HepG2 (cell line): ENCODE results near the gene NT5C. TPM values are rescaled to one million over a fixed set of nuclear protein-coding genes. Genes with fewer than 3 reads are reported as not detected.

Source experiments
- EP300 ChIP-seq, 3 experiments: sonication (generic) in 1 of 3; formaldehyde crosslinking in 1 of 3; IDR thresholded peaks; 2 replicates each; pipeline versions ENCODE4 v1.5.1 to v1.6.1; 2011 to 2020; ENCODE audit warnings: low read depth in 2 of 3, low read length in 2 of 3, borderline replicate concordance in 1 of 3, improper control_type of control experiment in 1 of 3, mild to moderate bottlenecking in 1 of 3, missing genetic modification reagents in 1 of 3, moderate library complexity in 1 of 3
- FOXK1 ChIP-seq: sonication (generic); formaldehyde crosslinking; IDR thresholded peaks from 2 replicates; pipeline ENCODE4 v1.4.0; 2020; ENCODE audit warnings: low read depth, missing genetic modification reagents, borderline replicate concordance
- HHEX ChIP-seq: IDR thresholded peaks from 2 replicates; pipeline ENCODE4 v1.6.1; 2016; ENCODE audit warnings: control low read depth
- MAFK ChIP-seq, 2 experiments: IDR thresholded peaks in 1 of 2; conservative IDR thresholded peaks in 1 of 2; 2 replicates each; pipeline ENCODE4 v1.6.1; 2011; ENCODE audit warnings: improper control_type of control experiment in 2 of 2, low read length in 2 of 2
- MBD4 ChIP-seq: IDR thresholded peaks from 2 replicates; pipeline ENCODE4 v1.6.1; 2012; ENCODE audit warnings: low read length, inconsistent platforms, borderline replicate concordance
- NAIF1 ChIP-seq: sonication (generic); formaldehyde crosslinking; IDR thresholded peaks from 2 replicates; pipeline ENCODE4 v1.5.0; 2020; ENCODE audit warnings: mild to moderate bottlenecking, missing genetic modification reagents, borderline replicate concordance
- NFE2L1 ChIP-seq: sonication (generic); formaldehyde crosslinking; IDR thresholded peaks from 2 replicates; pipeline ENCODE4 v1.4.0; 2020; ENCODE audit warnings: missing genetic modification reagents, mild to moderate bottlenecking, borderline replicate concordance
- RFXAP ChIP-seq: sonication (generic); formaldehyde crosslinking; IDR thresholded peaks from 2 replicates; pipeline ENCODE4 v1.4.0; 2020; ENCODE audit warnings: missing genetic modification reagents, borderline replicate concordance
- SRY ChIP-seq: sonication (generic); formaldehyde crosslinking; IDR thresholded peaks from 2 replicates; pipeline ENCODE4 v1.8.0; 2022; ENCODE audit warnings: mild to moderate bottlenecking, missing genetic modification reagents
- ZMYM4 ChIP-seq: sonication (generic); formaldehyde crosslinking; IDR thresholded peaks from 2 replicates; pipeline ENCODE4 v1.8.1; 2023; ENCODE audit warnings: mild to moderate bottlenecking, missing genetic modification reagents
- ZNF180 ChIP-seq: sonication (generic); formaldehyde crosslinking; IDR thresholded peaks from 2 replicates; pipeline ENCODE4 v1.4.0; 2020; ENCODE audit warnings: low read depth, missing genetic modification reagents, borderline replicate concordance
- ZNF34 ChIP-seq: sonication (generic); formaldehyde crosslinking; IDR thresholded peaks from 2 replicates; pipeline ENCODE4 v1.4.0; 2020; ENCODE audit warnings: mild to moderate bottlenecking, missing genetic modification reagents, borderline replicate concordance
- polyA plus RNA-seq, 8 experiments: library from polyadenylated mRNA; depleted of rRNA in 3 of 8; stranded (reverse) in 7 of 8; unstranded in 1 of 8; fragments of >200 nt; fragmentation: Illumina TruSeq in 4 of 8; extraction: Trizol in 4 of 8; gene quantifications; 2 replicates each; pipeline versions ENCODE4 v1.2.1 to v1.2.3, GENCODE V29; 2011 to 2016; ENCODE audit warnings: low read depth in 4 of 8, missing spikeins in 1 of 8, mixed read lengths in 1 of 8; ENCODE audit not compliant: insufficient read depth in 1 of 8
- total RNA-seq, 5 experiments: library from RNA; depleted of rRNA; stranded (reverse); fragments of >200 nt; fragmentation: Illumina TruSeq; extraction: Trizol; gene quantifications; 2 replicates each; pipeline ENCODE4 v1.2.3, GENCODE V29; 2016; ENCODE audit warnings: low read depth in 1 of 5
- TF ChIP-seq, protein P1 (sequence below): sonication (generic); formaldehyde crosslinking; IDR thresholded peaks from 2 replicates; pipeline ENCODE4 v1.5.1; 2020; ENCODE audit warnings: mild to moderate bottlenecking, missing genetic modification reagents, borderline replicate concordance
- TF ChIP-seq, protein P2 (sequence below): sonication (generic); formaldehyde crosslinking; IDR thresholded peaks from 2 replicates; pipeline ENCODE4 v1.5.1; 2020; ENCODE audit warnings: mild to moderate bottlenecking, missing genetic modification reagents, borderline replicate concordance
- TF ChIP-seq, protein P3 (sequence below): sonication (generic); formaldehyde crosslinking; IDR thresholded peaks from 2 replicates; pipeline ENCODE4 v1.8.1; 2023; ENCODE audit warnings: mild to moderate bottlenecking, missing genetic modification reagents
- TF ChIP-seq, protein P4 (sequence below): sonication (generic); formaldehyde crosslinking; IDR thresholded peaks from 2 replicates; pipeline ENCODE4 v1.4.0; 2020; ENCODE audit warnings: missing genetic modification reagents

Gene NT5C
- total and polyA plus RNA-seq, 2 of the 13 experiments (the other 11 are each of a cell fraction or from before 2014, with no cell fraction given), result 42.8 to 48.6 TPM

DNA sequence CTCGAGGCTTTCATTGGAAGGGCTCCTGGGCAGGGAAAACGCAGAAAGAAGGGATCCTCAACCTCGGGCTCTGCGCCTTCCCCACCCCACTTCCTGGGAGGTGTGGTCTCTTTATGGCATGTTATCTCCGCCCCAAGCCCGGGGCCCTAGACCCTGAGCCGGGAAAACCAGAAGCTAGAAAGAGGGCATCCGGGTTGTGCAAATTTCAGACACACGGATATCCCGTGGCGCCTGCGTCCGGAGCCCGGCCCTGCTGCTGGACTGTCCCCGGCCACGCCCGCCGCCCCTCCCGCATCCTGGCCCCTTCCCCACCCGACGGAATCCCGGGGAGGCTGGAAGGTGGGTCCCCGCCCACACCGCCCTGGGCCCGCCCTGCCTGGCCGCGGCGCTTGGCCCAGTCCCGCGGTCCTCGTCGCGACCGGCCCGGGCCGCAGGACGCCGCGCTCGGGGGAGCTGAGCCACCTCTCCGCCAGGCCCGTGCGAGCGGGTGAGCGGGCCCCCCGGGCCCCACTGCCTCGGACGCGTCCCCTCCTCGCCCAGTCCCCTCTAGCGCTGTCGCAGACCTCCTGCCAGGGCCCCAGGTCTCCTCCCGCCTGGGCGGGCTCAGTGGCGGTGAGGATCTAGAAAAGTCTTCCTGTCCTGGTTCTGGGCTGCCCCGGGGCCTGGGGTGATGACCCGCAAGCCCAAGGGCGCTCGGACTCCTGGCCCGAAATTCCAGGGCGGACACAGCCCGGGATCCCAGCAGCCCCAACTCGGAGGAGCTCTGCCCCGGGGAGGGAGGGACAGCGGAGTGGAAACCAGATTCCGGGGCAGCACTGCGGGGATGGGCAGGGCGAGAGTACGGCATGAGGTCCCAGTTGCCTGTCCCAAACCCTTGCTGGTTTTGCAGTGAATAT is 43.7 kb downstream of the NT5C start, which contains the start of gene SLC16A5 (continued):
- TF ChIP-seq ZNF34 (CRISPR knock-in tag), result no peak
- TF ChIP-seq, protein P1, sequence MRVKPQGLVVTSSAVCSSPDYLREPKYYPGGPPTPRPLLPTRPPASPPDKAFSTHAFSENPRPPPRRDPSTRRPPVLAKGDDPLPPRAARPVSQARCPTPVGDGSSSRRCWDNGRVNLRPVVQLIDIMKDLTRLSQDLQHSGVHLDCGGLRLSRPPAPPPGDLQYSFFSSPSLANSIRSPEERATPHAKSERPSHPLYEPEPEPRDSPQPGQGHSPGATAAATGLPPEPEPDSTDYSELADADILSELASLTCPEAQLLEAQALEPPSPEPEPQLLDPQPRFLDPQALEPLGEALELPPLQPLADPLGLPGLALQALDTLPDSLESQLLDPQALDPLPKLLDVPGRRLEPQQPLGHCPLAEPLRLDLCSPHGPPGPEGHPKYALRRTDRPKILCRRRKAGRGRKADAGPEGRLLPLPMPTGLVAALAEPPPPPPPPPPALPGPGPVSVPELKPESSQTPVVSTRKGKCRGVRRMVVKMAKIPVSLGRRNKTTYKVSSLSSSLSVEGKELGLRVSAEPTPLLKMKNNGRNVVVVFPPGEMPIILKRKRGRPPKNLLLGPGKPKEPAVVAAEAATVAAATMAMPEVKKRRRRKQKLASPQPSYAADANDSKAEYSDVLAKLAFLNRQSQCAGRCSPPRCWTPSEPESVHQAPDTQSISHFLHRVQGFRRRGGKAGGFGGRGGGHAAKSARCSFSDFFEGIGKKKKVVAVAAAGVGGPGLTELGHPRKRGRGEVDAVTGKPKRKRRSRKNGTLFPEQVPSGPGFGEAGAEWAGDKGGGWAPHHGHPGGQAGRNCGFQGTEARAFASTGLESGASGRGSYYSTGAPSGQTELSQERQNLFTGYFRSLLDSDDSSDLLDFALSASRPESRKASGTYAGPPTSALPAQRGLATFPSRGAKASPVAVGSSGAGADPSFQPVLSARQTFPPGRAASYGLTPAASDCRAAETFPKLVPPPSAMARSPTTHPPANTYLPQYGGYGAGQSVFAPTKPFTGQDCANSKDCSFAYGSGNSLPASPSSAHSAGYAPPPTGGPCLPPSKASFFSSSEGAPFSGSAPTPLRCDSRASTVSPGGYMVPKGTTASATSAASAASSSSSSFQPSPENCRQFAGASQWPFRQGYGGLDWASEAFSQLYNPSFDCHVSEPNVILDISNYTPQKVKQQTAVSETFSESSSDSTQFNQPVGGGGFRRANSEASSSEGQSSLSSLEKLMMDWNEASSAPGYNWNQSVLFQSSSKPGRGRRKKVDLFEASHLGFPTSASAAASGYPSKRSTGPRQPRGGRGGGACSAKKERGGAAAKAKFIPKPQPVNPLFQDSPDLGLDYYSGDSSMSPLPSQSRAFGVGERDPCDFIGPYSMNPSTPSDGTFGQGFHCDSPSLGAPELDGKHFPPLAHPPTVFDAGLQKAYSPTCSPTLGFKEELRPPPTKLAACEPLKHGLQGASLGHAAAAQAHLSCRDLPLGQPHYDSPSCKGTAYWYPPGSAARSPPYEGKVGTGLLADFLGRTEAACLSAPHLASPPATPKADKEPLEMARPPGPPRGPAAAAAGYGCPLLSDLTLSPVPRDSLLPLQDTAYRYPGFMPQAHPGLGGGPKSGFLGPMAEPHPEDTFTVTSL (CRISPR knock-in tag), result 0 out of 2 replicates have a peak, but pooled peaks have one; percentile 20
- TF ChIP-seq MAFK (conservative IDR thresholded peaks at IDR 0.05 in 1 of 2, IDR thresholded peaks at IDR 0.05 in 1 of 2; ENCODE audit: low read length in 2 of 2), result no peak
- TF ChIP-seq SRY (CRISPR knock-in tag), result no peak
- TF ChIP-seq, protein P2, sequence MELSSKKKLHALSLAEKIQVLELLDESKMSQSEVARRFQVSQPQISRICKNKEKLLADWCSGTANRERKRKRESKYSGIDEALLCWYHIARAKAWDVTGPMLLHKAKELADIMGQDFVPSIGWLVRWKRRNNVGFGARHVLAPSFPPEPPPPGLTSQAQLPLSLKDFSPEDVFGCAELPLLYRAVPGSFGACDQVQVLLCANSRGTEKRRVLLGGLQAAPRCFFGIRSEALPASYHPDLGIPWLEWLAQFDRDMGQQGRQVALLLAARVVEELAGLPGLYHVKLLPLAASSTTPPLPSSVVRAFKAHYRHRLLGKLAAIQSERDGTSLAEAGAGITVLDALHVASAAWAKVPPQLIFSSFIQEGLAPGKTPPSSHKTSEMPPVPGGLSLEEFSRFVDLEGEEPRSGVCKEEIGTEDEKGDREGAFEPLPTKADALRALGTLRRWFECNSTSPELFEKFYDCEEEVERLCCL, result no peak
- TF ChIP-seq ZMYM4 (CRISPR knock-in tag), result no peak
- peak in 1 of 2 experiments; percentile 19; a peak in 1 of 4 replicates for TF ChIP-seq EP300 (IDR thresholded peaks at IDR 0.05; ENCODE audit: low read depth in 2 of 2, low read length in 2 of 2)
- TF ChIP-seq EP300 (CRISPR knock-in tag; IDR thresholded peaks at IDR 0.05; ENCODE audit: borderline replicate concordance), result no peak; the same call in 1 of the 2 replicates
- 0 out of 2 replicates have a peak, but pooled peaks have one; percentile 28 for TF ChIP-seq RFXAP (CRISPR knock-in tag)
- TF ChIP-seq, protein P3, sequence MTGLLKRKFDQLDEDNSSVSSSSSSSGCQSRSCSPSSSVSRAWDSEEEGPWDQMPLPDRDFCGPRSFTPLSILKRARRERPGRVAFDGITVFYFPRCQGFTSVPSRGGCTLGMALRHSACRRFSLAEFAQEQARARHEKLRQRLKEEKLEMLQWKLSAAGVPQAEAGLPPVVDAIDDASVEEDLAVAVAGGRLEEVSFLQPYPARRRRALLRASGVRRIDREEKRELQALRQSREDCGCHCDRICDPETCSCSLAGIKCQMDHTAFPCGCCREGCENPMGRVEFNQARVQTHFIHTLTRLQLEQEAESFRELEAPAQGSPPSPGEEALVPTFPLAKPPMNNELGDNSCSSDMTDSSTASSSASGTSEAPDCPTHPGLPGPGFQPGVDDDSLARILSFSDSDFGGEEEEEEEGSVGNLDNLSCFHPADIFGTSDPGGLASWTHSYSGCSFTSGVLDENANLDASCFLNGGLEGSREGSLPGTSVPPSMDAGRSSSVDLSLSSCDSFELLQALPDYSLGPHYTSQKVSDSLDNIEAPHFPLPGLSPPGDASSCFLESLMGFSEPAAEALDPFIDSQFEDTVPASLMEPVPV, result no peak; the same call in 1 of the 2 replicates
- no peak for TF ChIP-seq HHEX
- no peak for TF ChIP-seq ZNF180 (CRISPR knock-in tag)
- TF ChIP-seq NAIF1 (CRISPR knock-in tag), result no peak
- TF ChIP-seq, protein P4, sequence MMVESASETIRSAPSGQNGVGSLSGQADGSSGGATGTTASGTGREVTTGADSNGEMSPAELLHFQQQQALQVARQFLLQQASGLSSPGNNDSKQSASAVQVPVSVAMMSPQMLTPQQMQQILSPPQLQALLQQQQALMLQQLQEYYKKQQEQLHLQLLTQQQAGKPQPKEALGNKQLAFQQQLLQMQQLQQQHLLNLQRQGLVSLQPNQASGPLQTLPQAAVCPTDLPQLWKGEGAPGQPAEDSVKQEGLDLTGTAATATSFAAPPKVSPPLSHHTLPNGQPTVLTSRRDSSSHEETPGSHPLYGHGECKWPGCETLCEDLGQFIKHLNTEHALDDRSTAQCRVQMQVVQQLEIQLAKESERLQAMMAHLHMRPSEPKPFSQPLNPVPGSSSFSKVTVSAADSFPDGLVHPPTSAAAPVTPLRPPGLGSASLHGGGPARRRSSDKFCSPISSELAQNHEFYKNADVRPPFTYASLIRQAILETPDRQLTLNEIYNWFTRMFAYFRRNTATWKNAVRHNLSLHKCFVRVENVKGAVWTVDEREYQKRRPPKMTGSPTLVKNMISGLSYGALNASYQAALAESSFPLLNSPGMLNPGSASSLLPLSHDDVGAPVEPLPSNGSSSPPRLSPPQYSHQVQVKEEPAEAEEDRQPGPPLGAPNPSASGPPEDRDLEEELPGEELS (CRISPR knock-in tag), result peak; percentile 76; the same call in 1 of the 2 replicates
- no peak for TF ChIP-seq NFE2L1
- no peak for TF ChIP-seq MBD4
- no peak for TF ChIP-seq FOXK1
